Stimulated activated CD4-positive, alpha-beta T cell treated with anti-CD3 and anti-CD28 coated beads, TNF-alpha, amount 100 ng/mL, for 48 hours (primary cell): ENCODE results near the gene RHBDF2.
A peak's percentile ranks its signal among the peaks of the same experiment; 100 is the strongest.

ENCODE experiments used
- DNase-seq, 3 donors: peaks; one replicate each; pipeline ENCODE4 v3.0.0-alpha.2; 2020; ENCODE audit warnings: low read depth in 3 of 3

The RHBDF2 gene

GRCh38 chr17:76462556-76463290 is 38.5 kb downstream of the RHBDF2 start:
- no peak for DNase-seq

GRCh38 chr17:76461765-76462555 is 39.3 kb downstream of the RHBDF2 start:
- DNase-seq = no peak

GRCh38 chr17:76459674-76460073 is 41.5 kb downstream of the RHBDF2 start:
- no peak for DNase-seq

GRCh38 chr17:76458580-76459490 is 42.4 kb downstream of the RHBDF2 start:
- DNase-seq = no peak

- DNase-seq = no peak
These were observed 47.8 kb downstream of the RHBDF2 start for GRCh38 chr17:76453431-76453743.

GRCh38 chr17:76452660-76453430 is 48.4 kb downstream of the RHBDF2 start, which contains the start of gene UBE2O:
Gene UBE2O (minus strand): TSS chr17:76453152. CDS start chr17:76453141, 11 bp downstream.
- peak; percentile 81 to 91 (median 85) for DNase-seq

GRCh38 chr17:76452127-76452659 is 49.0 kb downstream of the RHBDF2 start:
- DNase-seq = no peak

GRCh38 chr17:76451506-76451905 is 49.7 kb downstream of the RHBDF2 start:
- DNase-seq = no peak

GRCh38 chr17:76449126-76449525 is 52.1 kb downstream of the RHBDF2 start:
- no peak for DNase-seq

GRCh38 chr17:76447931-76448652 is 53.1 kb downstream of the RHBDF2 start:
- DNase-seq = no peak

GRCh38 chr17:76446449-76447231 is 54.6 kb downstream of the RHBDF2 start:
- no peak for DNase-seq

- DNase-seq = no peak
These were observed 55.4 kb downstream of the RHBDF2 start for GRCh38 chr17:76445697-76446448.

- no peak for DNase-seq
These were observed 56.5 kb downstream of the RHBDF2 start for GRCh38 chr17:76444518-76445311.

- no peak for DNase-seq
These were observed 58.6 kb downstream of the RHBDF2 start for GRCh38 chr17:76442341-76443338.

GRCh38 chr17:76441686-76442340 is 59.4 kb downstream of the RHBDF2 start:
- DNase-seq = no peak

- no peak for DNase-seq
These were observed 60.4 kb downstream of the RHBDF2 start for GRCh38 chr17:76440751-76441362.
